ENCODE measurements around the gene ENC1.

The ENC1 gene

DNA sequence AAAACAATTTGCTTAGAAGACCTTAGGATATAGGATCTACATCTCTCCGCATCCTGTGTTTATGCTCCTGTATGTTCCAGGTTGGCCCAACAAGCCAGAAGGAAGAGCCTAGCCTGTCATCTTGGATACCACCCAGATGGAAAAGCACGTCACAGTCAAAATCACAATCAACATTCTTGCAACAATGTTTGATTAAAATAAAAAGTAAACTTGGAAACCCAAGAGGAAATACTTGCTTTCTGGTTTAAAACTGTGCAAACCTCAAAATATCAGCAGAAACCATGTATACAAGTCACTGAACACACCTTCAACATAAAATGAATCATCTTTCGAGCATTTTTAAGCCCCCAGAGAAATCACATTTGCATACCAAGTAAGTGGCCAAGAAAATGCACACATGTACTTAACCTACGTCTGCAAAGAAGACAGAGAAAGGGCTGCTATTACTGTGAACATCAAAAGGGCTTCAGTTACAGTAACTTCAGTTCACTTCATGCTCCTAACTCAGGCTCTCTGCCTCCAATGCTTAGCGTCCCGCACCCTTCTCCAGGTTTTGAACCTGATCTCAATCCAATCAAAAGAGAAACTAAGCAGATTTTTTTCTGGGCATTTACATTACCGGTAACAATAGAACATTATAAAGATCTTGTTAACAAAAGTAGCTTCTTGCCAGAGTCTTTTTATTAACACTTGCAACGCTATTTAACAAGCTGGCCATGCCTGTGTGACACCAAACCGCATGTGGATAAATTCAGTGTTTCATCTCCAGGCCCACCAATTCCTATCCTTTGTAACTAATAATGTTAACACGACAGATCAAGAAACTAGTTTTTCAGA lies 1.3 kb downstream of the ENC1 start:
- H3K4me2 ChIP-seq (ENCODE audit: insufficient read depth, low read length) = peak overlapping the region; percentile 100
- peak overlapping the region; percentile 63; the same call in 1 of the 2 replicates for H3K9ac ChIP-seq (ENCODE audit: low read depth, low read length)
- no peaks in the 10 kb centered on the region for H3K79me2 ChIP-seq (ENCODE audit: insufficient read depth, low read length)
- peaks cover 29% of the 10 kb centered on the region for H3K4me1 ChIP-seq (ENCODE audit: insufficient read depth, low read length)
- H3K4me3 ChIP-seq (ENCODE audit: low read depth in 1 of 2, low read length in 2 of 2) = peak overlapping the region in 1 of 2 experiments; percentile 96; a peak in 2 of 4 replicates
- H3K27me3 ChIP-seq (ENCODE audit: insufficient read depth, low read length, poor library complexity) = peaks cover 61% of the 10 kb centered on the region
- no peaks in the 10 kb centered on the region for H3K36me3 ChIP-seq (ENCODE audit: insufficient read depth, low read length)
- no peaks in the 10 kb centered on the region for H3K9me3 ChIP-seq (ENCODE audit: insufficient read depth, low read length, severe bottlenecking)
- H2AFZ ChIP-seq (ENCODE audit: low read depth, low read length) = peak overlapping the region; percentile 95
- DNase-seq (no peak), ATAC-seq (ENCODE audit: insufficient read depth, low read depth) (no peak)
- TF ChIP-seq, protein P1, sequence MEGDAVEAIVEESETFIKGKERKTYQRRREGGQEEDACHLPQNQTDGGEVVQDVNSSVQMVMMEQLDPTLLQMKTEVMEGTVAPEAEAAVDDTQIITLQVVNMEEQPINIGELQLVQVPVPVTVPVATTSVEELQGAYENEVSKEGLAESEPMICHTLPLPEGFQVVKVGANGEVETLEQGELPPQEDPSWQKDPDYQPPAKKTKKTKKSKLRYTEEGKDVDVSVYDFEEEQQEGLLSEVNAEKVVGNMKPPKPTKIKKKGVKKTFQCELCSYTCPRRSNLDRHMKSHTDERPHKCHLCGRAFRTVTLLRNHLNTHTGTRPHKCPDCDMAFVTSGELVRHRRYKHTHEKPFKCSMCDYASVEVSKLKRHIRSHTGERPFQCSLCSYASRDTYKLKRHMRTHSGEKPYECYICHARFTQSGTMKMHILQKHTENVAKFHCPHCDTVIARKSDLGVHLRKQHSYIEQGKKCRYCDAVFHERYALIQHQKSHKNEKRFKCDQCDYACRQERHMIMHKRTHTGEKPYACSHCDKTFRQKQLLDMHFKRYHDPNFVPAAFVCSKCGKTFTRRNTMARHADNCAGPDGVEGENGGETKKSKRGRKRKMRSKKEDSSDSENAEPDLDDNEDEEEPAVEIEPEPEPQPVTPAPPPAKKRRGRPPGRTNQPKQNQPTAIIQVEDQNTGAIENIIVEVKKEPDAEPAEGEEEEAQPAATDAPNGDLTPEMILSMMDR (IDR thresholded peaks at IDR 0.05; ENCODE audit: borderline replicate concordance, extremely low read depth, low read length, poor library complexity, severe bottlenecking) = no peak
- TF ChIP-seq EZH2 (IDR thresholded peaks at IDR 0.05; ENCODE audit: borderline replicate concordance, low read depth, low read length, severe bottlenecking) = no peak
- no peak overlapping the region for H3K27ac ChIP-seq (ENCODE audit: low read length)
- H4K20me1 ChIP-seq (ENCODE audit: insufficient read depth, low read length) = peaks cover 11% of the 10 kb centered on the region; the same call in 1 of the 2 replicates

DNA sequence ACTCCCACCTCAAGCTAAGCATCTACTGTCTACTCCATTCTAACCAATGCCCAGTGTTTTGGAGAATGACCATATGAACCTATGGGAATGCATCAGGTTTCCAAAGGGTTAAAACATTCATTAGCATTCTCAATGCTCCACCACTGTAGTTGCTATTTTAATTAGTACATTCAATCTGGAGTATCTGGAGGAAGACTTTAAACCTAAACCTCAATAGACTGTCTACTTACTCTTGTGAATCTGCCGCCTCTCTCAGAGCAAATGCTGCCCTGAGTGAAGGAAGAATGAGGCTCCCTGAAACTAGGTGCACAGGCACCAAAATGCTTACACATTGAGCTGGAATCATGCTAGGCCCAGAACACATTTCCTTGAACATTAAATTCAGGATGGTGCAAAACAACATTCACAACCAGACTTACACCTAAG lies 2.0 kb downstream of the ENC1 start:
- no peak overlapping the region for H3K4me3 ChIP-seq (ENCODE audit: low read depth in 1 of 2, low read length in 2 of 2)
- H2AFZ ChIP-seq (ENCODE audit: low read depth, low read length) = no peak overlapping the region
- H3K27me3 ChIP-seq (ENCODE audit: insufficient read depth, low read length, poor library complexity) = peaks cover 55% of the 10 kb centered on the region
- H3K79me2 ChIP-seq (ENCODE audit: insufficient read depth, low read length) = no peaks in the 10 kb centered on the region
- no peak overlapping the region for H3K9ac ChIP-seq (ENCODE audit: low read depth, low read length)
- no peak overlapping the region for H3K27ac ChIP-seq (ENCODE audit: low read length)
- ATAC-seq (ENCODE audit: insufficient read depth, low read depth) (no peak), DNase-seq (no peak)
- peaks cover 29% of the 10 kb centered on the region for H3K4me1 ChIP-seq (ENCODE audit: insufficient read depth, low read length)
- no peaks in the 10 kb centered on the region for H3K9me3 ChIP-seq (ENCODE audit: insufficient read depth, low read length, severe bottlenecking)
- TF ChIP-seq, protein P1 (IDR thresholded peaks at IDR 0.05; ENCODE audit: borderline replicate concordance, extremely low read depth, low read length, poor library complexity, severe bottlenecking) = no peak
- no peak for TF ChIP-seq EZH2 (IDR thresholded peaks at IDR 0.05; ENCODE audit: borderline replicate concordance, low read depth, low read length, severe bottlenecking)
- peaks cover 11% of the 10 kb centered on the region; the same call in 1 of the 2 replicates for H4K20me1 ChIP-seq (ENCODE audit: insufficient read depth, low read length)
- no peak overlapping the region for H3K4me2 ChIP-seq (ENCODE audit: insufficient read depth, low read length)
- no peaks in the 10 kb centered on the region for H3K36me3 ChIP-seq (ENCODE audit: insufficient read depth, low read length)

GRCh38 chr5:74636552-74636951 lies 4.0 kb downstream of the ENC1 start:
- Histone ChIP-seq H3K4me2 (ENCODE audit: insufficient read depth, low read length) (no peak overlapping the region), H3K9me3 (ENCODE audit: insufficient read depth, low read length, severe bottlenecking) (no peaks in the 10 kb centered on the region), H3K79me2 (ENCODE audit: insufficient read depth, low read length) (no peaks in the 10 kb centered on the region), H3K36me3 (ENCODE audit: insufficient read depth, low read length) (no peaks in the 10 kb centered on the region), H4K20me1 (ENCODE audit: insufficient read depth, low read length) (peaks cover 11% of the 10 kb centered on the region; the same call in 1 of the 2 replicates), H2AFZ (ENCODE audit: low read depth, low read length) (no peak overlapping the region), H3K9ac (ENCODE audit: low read depth, low read length) (no peak overlapping the region), H3K4me3 (ENCODE audit: low read depth in 1 of 2, low read length in 2 of 2) (no peak overlapping the region), H3K27me3 (ENCODE audit: insufficient read depth, low read length, poor library complexity) (peaks cover 36% of the 10 kb centered on the region), H3K27ac (ENCODE audit: low read length) (no peak overlapping the region), H3K4me1 (ENCODE audit: insufficient read depth, low read length) (peaks cover 22% of the 10 kb centered on the region)
- DNase-seq (no peak), ATAC-seq (ENCODE audit: insufficient read depth, low read depth) (no peak)
- TF ChIP-seq, protein P1 (IDR thresholded peaks at IDR 0.05; ENCODE audit: borderline replicate concordance, extremely low read depth, low read length, poor library complexity, severe bottlenecking) = no peak
- TF ChIP-seq EZH2 (IDR thresholded peaks at IDR 0.05; ENCODE audit: borderline replicate concordance, low read depth, low read length, severe bottlenecking) = no peak

Measured in DND-41 (cell line).